ENCODE results near the gene TSPAN9. TPM values are rescaled to one million over a fixed set of nuclear protein-coding genes. Genes with fewer than 3 reads are reported as not detected.

The TSPAN9 gene
- polyA plus RNA-seq, 2 of the 4 experiments (the other 2 are of a cell fraction), result 12.4 to 16.1 TPM

DNA sequence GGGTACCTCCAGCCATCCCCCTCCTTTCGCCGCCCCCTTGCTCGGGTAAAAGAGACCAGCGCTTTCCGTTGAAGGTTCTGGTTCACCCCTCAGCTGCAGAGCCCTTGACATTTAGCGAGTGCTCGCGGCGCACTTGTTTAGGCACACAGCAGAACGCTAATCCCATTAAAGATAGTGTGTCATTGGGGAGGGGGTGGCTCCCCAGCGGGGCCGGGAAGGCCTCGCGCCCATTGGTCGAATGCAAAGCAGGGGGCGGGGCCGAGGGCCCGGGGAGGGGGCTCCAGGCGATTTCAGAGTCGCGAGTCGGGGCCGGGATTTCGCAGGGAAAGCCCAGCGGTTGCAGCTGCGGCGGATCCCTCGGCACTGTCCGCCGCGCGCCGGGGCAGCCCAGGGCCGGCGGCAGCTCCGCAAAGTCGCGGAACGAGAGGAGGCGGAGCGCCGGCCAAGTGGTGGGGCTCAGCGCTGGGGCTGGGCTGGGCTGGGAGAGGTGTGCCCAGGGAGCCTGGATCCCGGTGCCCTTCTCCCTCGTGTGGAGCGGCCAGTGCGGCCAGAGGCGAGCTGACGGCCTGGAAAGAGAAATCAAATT lies 122.9 kb downstream of the TSPAN9 start:
- WGBS (ENCODE audit: missing lambda C conversion rate), result 2% methylated on average over 17 of the region's 49 CpGs
- ChIA-PET POLR2A (no interaction called here), CTCF (interaction anchor here (0.8 to 1.8 kb wide), 6 partner anchors 18 to 75 kb away, joined by 3 to 6 read pairs (median 4); no protein-coding TSS in a partner anchor)
- peak overlapping the region; percentile 99 for H3K4me2 ChIP-seq
- ATAC-seq, result peak; percentile 70 to 86
- peaks cover 4% of the 10 kb centered on the region; the same call in 1 of the 3 replicates for H3K4me1 ChIP-seq
- peak overlapping the region; percentile 56 to 67; a peak in 4 of 6 replicates for H3K27ac ChIP-seq
- peak overlapping the region; percentile 61 for H3K4me3 ChIP-seq
- TF ChIP-seq CBX8 (IDR thresholded peaks at IDR 0.05) (no peak), NFE2L2 (conservative IDR thresholded peaks at IDR 0.05; ENCODE audit: low read length) (no peak), POLR2A (IDR thresholded peaks at IDR 0.05; ENCODE audit: low read length) (0 out of 2 replicates have a peak, but pooled peaks have one; percentile 15)
- TF ChIP-seq, protein P1, sequence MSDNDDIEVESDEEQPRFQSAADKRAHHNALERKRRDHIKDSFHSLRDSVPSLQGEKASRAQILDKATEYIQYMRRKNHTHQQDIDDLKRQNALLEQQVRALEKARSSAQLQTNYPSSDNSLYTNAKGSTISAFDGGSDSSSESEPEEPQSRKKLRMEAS (IDR thresholded peaks at IDR 0.05), result 0 out of 2 replicates have a peak, but pooled peaks have one; percentile 22
- DNase-seq (ENCODE audit: low read depth in 1 of 2, low spot score in 1 of 2), result peak; percentile 40 to 71
- no peaks in the 10 kb centered on the region for H3K9me3 ChIP-seq
- FAIRE-seq, result no peak

DNA sequence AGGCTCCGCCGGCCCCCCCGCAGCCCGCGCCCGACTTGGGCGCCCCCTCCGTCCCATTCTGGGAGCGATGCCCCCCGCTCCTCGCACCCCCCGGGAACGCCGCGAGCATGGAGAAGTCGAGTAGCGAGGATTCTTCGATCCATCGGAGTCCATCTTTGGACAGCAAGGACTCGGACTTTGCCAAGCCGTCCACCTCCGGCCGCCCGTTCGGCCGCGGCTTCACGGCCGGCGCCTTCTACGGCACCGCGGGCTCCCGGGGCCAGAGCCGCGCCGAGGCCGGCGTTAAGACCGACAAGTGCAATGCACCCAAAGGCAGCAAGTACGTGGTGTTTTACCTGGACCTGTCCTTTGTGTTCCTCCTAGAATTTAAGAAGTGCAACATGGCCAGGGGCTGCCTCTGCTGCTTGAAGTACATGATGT lies 123.6 kb downstream of the TSPAN9 start:
- WGBS (ENCODE audit: missing lambda C conversion rate), result 11% methylated on average over 32 of the region's 41 CpGs
- FAIRE-seq (no peak), DNase-seq (ENCODE audit: low read depth in 1 of 2, low spot score in 1 of 2) (no peak), ATAC-seq (peak in 1 of 2 experiments; percentile 7; a peak in 2 of 6 replicates)
- H3K4me1 ChIP-seq, result peaks cover 4% of the 10 kb centered on the region; the same call in 1 of the 3 replicates
- H3K9me3 ChIP-seq, result no peaks in the 10 kb centered on the region
- CTCF ChIA-PET, result interaction anchor here (0.8 to 4.6 kb wide), 9 partner anchors 8 to 128 kb away, joined by 3 to 68 read pairs (median 33); no protein-coding TSS in a partner anchor
- POLR2A ChIA-PET, result no interaction called here
- peak overlapping the region; percentile 56 to 67; a peak in 4 of 6 replicates for H3K27ac ChIP-seq
- no peak for TF ChIP-seq HDAC2 (IDR thresholded peaks at IDR 0.05)
- TF ChIP-seq, protein P2, sequence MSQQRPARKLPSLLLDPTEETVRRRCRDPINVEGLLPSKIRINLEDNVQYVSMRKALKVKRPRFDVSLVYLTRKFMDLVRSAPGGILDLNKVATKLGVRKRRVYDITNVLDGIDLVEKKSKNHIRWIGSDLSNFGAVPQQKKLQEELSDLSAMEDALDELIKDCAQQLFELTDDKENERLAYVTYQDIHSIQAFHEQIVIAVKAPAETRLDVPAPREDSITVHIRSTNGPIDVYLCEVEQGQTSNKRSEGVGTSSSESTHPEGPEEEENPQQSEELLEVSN (IDR thresholded peaks at IDR 0.05; ENCODE audit: borderline replicate concordance, low read depth), result no peak
- no peak for TF ChIP-seq JUNB (IDR thresholded peaks at IDR 0.05)
- TF ChIP-seq CBX8 (IDR thresholded peaks at IDR 0.05), result no peak
- TF ChIP-seq, protein P3, sequence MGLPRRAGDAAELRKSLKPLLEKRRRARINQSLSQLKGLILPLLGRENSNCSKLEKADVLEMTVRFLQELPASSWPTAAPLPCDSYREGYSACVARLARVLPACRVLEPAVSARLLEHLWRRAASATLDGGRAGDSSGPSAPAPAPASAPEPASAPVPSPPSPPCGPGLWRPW (IDR thresholded peaks at IDR 0.05), result no peak
- TF ChIP-seq, protein P4, sequence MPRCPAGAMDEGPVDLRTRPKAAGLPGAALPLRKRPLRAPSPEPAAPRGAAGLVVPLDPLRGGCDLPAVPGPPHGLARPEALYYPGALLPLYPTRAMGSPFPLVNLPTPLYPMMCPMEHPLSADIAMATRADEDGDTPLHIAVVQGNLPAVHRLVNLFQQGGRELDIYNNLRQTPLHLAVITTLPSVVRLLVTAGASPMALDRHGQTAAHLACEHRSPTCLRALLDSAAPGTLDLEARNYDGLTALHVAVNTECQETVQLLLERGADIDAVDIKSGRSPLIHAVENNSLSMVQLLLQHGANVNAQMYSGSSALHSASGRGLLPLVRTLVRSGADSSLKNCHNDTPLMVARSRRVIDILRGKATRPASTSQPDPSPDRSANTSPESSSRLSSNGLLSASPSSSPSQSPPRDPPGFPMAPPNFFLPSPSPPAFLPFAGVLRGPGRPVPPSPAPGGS (IDR thresholded peaks at IDR 0.05), result no peak
- TF ChIP-seq EHMT2 (IDR thresholded peaks at IDR 0.05; ENCODE audit: low read depth), result no peak
- TF ChIP-seq, protein P5, sequence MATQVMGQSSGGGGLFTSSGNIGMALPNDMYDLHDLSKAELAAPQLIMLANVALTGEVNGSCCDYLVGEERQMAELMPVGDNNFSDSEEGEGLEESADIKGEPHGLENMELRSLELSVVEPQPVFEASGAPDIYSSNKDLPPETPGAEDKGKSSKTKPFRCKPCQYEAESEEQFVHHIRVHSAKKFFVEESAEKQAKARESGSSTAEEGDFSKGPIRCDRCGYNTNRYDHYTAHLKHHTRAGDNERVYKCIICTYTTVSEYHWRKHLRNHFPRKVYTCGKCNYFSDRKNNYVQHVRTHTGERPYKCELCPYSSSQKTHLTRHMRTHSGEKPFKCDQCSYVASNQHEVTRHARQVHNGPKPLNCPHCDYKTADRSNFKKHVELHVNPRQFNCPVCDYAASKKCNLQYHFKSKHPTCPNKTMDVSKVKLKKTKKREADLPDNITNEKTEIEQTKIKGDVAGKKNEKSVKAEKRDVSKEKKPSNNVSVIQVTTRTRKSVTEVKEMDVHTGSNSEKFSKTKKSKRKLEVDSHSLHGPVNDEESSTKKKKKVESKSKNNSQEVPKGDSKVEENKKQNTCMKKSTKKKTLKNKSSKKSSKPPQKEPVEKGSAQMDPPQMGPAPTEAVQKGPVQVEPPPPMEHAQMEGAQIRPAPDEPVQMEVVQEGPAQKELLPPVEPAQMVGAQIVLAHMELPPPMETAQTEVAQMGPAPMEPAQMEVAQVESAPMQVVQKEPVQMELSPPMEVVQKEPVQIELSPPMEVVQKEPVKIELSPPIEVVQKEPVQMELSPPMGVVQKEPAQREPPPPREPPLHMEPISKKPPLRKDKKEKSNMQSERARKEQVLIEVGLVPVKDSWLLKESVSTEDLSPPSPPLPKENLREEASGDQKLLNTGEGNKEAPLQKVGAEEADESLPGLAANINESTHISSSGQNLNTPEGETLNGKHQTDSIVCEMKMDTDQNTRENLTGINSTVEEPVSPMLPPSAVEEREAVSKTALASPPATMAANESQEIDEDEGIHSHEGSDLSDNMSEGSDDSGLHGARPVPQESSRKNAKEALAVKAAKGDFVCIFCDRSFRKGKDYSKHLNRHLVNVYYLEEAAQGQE (IDR thresholded peaks at IDR 0.05), result no peak
- no peak for TF ChIP-seq CHD2 (IDR thresholded peaks at IDR 0.05; ENCODE audit: low read length, partially characterized antibody)
- peak overlapping the region; percentile 61 for H3K4me3 ChIP-seq
- peak overlapping the region; percentile 99 for H3K4me2 ChIP-seq

DNA sequence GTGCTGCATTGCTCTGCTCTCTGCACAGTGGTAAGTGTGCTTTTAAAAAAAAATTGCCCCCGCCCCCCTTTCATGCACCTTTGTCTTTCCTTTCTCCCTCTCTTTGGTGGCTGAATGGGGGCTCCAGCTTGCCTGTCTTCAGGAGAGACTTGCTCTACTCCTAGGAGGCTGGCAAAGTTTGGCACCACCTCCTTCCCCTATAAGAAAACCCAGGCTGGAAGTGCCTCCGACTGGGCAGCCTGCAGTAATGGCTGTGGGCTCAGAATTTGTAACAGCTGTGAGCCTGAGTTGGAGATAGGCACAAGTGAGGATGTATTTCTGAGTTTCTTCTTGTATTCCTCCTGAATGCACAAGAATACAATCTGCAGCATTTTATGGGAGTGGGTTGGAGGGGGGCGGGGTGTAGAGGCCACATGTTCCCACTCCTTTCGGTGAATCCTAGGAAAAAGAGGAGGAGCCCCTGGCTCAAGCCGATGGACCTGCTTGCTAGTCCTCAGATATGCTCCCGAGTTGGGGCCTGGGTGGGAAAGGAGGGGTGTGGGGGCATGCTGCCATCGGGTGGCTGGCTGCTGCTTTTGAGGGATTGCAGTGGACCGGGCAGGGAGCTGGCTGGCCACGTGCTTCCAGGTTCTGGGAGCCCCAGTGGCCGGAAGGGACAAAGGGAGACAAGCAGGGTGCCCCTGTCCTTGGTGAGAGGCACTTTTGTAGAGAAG lies 124.3 kb downstream of the TSPAN9 start:
- Histone ChIP-seq H3K9me3 (no peaks in the 10 kb centered on the region), H3K4me3 (peak overlapping the region; percentile 61; the same call in 2 of the 3 replicates), H3K4me1 (peaks cover 4% of the 10 kb centered on the region; the same call in 1 of the 3 replicates), H3K4me2 (peak overlapping the region; percentile 99), H3K27ac (no peak overlapping the region)
- ChIA-PET POLR2A (no interaction called here), CTCF (interaction anchor here (1.2 to 4.6 kb wide), 22 partner anchors 8 to 128 kb away, joined by 3 to 68 read pairs (median 17); no protein-coding TSS in a partner anchor)
- no peak for DNase-seq (ENCODE audit: low read depth in 1 of 2, low spot score in 1 of 2)
- 83% methylated on average over 10 of the region's 10 CpGs for WGBS (ENCODE audit: missing lambda C conversion rate)
- no peak for TF ChIP-seq MYC (IDR thresholded peaks at IDR 0.05; ENCODE audit: borderline replicate concordance, low read length)
- TF ChIP-seq ZSCAN20 (CRISPR knock-in tag; IDR thresholded peaks at IDR 0.05), result no peak
- ATAC-seq, result no peak
- FAIRE-seq, result no peak
